ENCODE results near the gene FAXDC2. TPM values are rescaled to one million over a fixed set of nuclear protein-coding genes. Genes with fewer than 3 reads are reported as not detected.

FAXDC2 gene
- total and polyA plus RNA-seq, 9 of the 15 experiments (the other 6 are each of a cell fraction or from before 2014, with no cell fraction given): 2.4 to 30.0 (median 9.9) TPM

DNA sequence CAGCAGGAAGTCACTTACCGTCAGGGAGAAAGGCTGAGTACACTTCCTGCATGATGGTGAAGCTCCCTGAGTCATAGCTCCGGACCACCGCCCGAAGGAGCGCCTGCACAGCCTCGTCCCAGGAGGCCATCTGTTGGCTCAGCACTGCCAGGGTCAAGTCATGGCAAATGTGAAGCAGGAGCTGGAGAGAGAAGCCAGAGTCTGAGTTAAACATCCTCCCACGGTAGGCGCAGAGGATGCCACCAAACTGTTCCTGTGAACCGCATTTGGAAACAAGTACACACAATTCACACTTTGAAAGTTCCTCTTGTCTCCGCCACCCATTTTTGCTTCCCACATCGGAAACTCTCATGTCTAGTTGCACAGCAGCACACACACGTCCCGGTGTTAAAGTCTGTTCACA is 42.0 kb upstream of the FAXDC2 start (continued):
- TF ChIP-seq, protein P1, sequence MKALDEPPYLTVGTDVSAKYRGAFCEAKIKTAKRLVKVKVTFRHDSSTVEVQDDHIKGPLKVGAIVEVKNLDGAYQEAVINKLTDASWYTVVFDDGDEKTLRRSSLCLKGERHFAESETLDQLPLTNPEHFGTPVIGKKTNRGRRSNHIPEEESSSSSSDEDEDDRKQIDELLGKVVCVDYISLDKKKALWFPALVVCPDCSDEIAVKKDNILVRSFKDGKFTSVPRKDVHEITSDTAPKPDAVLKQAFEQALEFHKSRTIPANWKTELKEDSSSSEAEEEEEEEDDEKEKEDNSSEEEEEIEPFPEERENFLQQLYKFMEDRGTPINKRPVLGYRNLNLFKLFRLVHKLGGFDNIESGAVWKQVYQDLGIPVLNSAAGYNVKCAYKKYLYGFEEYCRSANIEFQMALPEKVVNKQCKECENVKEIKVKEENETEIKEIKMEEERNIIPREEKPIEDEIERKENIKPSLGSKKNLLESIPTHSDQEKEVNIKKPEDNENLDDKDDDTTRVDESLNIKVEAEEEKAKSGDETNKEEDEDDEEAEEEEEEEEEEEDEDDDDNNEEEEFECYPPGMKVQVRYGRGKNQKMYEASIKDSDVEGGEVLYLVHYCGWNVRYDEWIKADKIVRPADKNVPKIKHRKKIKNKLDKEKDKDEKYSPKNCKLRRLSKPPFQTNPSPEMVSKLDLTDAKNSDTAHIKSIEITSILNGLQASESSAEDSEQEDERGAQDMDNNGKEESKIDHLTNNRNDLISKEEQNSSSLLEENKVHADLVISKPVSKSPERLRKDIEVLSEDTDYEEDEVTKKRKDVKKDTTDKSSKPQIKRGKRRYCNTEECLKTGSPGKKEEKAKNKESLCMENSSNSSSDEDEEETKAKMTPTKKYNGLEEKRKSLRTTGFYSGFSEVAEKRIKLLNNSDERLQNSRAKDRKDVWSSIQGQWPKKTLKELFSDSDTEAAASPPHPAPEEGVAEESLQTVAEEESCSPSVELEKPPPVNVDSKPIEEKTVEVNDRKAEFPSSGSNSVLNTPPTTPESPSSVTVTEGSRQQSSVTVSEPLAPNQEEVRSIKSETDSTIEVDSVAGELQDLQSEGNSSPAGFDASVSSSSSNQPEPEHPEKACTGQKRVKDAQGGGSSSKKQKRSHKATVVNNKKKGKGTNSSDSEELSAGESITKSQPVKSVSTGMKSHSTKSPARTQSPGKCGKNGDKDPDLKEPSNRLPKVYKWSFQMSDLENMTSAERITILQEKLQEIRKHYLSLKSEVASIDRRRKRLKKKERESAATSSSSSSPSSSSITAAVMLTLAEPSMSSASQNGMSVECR (CRISPR knock-in tag; IDR thresholded peaks at IDR 0.05): no peak
- TF ChIP-seq NCOA6 (IDR thresholded peaks at IDR 0.05): no peak
- no peak for TF ChIP-seq ZNF316 (IDR thresholded peaks at IDR 0.05)
- no peak for TF ChIP-seq E2F3 (CRISPR knock-in tag; IDR thresholded peaks at IDR 0.05)
- TF ChIP-seq FOXO4 (CRISPR knock-in tag; IDR thresholded peaks at IDR 0.05): no peak
- no peak for TF ChIP-seq SMARCC2 (IDR thresholded peaks at IDR 0.05; ENCODE audit: low read depth)
- no peak for TF ChIP-seq PHB2 (IDR thresholded peaks at IDR 0.05; ENCODE audit: low read depth)
- no peak for TF ChIP-seq XRCC3 (IDR thresholded peaks at IDR 0.05)
- TF ChIP-seq POLR2B (IDR thresholded peaks at IDR 0.05; ENCODE audit: low read depth, partially characterized antibody): no peak

All from K562 (cell line).